Measurements from ENCODE around the gene BMPR1A.

- TF ChIP-seq, protein P1, sequence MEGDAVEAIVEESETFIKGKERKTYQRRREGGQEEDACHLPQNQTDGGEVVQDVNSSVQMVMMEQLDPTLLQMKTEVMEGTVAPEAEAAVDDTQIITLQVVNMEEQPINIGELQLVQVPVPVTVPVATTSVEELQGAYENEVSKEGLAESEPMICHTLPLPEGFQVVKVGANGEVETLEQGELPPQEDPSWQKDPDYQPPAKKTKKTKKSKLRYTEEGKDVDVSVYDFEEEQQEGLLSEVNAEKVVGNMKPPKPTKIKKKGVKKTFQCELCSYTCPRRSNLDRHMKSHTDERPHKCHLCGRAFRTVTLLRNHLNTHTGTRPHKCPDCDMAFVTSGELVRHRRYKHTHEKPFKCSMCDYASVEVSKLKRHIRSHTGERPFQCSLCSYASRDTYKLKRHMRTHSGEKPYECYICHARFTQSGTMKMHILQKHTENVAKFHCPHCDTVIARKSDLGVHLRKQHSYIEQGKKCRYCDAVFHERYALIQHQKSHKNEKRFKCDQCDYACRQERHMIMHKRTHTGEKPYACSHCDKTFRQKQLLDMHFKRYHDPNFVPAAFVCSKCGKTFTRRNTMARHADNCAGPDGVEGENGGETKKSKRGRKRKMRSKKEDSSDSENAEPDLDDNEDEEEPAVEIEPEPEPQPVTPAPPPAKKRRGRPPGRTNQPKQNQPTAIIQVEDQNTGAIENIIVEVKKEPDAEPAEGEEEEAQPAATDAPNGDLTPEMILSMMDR (IDR thresholded peaks at IDR 0.05): no peak
- TF ChIP-seq POLR2AphosphoS5 (IDR thresholded peaks at IDR 0.05) (no peak), EP300 (IDR thresholded peaks at IDR 0.05) (no peak)
Measured at GRCh38 chr10:86708068-86708782, 48.2 kb upstream of the BMPR1A start.
